Peyer's patch (tissue), 4 donors: ENCODE measurements around the gene GLUL.

Experiments used
- POLR2A ChIP-seq, 2 donors: fragments of 450-650 bp; IDR thresholded peaks; one replicate each; pipeline ENCODE4 v1.5.1; 2017; ENCODE audit warnings: antibody characterized with exemption in 2 of 2, mild to moderate bottlenecking in 2 of 2, moderate library complexity in 2 of 2
- TF ChIP-seq, protein P1 (sequence below), 6 experiments: fragments of 450-650 bp in 4 of 6; fragments of 200-600 bp in 2 of 6; sonication (generic) in 1 of 6; IDR thresholded peaks; one replicate each; pipeline ENCODE4 v1.5.1; 2017 to 2019; ENCODE audit warnings: antibody characterized with exemption in 6 of 6, mild to moderate bottlenecking in 3 of 6, moderate library complexity in 1 of 6

GRCh38 chr1:182384387-182384960 lies 7.1 kb downstream of the GLUL start:
- TF ChIP-seq, protein P1, sequence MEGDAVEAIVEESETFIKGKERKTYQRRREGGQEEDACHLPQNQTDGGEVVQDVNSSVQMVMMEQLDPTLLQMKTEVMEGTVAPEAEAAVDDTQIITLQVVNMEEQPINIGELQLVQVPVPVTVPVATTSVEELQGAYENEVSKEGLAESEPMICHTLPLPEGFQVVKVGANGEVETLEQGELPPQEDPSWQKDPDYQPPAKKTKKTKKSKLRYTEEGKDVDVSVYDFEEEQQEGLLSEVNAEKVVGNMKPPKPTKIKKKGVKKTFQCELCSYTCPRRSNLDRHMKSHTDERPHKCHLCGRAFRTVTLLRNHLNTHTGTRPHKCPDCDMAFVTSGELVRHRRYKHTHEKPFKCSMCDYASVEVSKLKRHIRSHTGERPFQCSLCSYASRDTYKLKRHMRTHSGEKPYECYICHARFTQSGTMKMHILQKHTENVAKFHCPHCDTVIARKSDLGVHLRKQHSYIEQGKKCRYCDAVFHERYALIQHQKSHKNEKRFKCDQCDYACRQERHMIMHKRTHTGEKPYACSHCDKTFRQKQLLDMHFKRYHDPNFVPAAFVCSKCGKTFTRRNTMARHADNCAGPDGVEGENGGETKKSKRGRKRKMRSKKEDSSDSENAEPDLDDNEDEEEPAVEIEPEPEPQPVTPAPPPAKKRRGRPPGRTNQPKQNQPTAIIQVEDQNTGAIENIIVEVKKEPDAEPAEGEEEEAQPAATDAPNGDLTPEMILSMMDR (IDR thresholded peaks at IDR 0.05) = no peak
- no peak for TF ChIP-seq POLR2A (IDR thresholded peaks at IDR 0.05)
